OCI-LY7 (cell line): ENCODE measurements around the gene KDM3B.

ENCODE experiments used
- CTCF ChIP-seq: fragments of 200-600 bp; sonication (generic); conservative IDR thresholded peaks from 2 replicates; pipeline ENCODE4 v1.5.1; 2014; ENCODE audit warnings: mild to moderate bottlenecking, antibody characterized with exemption, low read length, moderate library complexity, mixed read lengths
- EZH2phosphoT487 ChIP-seq: fragments of 200-600 bp; sonication (generic); IDR thresholded peaks from 2 replicates; pipeline ENCODE4 v1.6.1; 2018; ENCODE audit warnings: low read depth, borderline replicate concordance, mild to moderate bottlenecking, mixed run types, antibody characterized with exemption, low read length, moderate library complexity, mixed read lengths

- TF ChIP-seq CTCF = no peak
- TF ChIP-seq EZH2phosphoT487 = no peak
Measured at GRCh38 chr5:138467711-138468132, 115.2 kb downstream of the KDM3B start.
